Measurements from ENCODE around the gene GALNT16.

DNA sequence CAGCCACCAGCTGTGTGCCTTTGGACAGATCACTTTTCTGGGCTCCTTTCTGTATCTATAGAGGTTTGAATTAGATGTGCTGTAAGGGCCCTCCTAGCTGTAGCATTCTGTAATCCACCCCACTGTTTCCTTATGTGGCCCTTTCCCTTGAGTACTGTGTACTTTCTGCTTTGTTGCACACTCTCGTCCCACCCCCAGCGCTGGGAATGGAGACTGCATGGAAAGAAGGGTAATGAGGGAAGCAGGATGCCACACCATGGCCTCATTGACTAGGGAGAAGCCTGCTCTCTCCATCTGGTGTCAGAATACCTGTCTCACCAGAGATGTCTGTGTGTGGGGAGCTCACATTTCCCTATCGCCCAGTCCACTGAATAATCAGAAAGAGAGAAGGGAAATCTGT is 13.6 kb upstream of the GALNT16 start:
- TF ChIP-seq, protein P1, sequence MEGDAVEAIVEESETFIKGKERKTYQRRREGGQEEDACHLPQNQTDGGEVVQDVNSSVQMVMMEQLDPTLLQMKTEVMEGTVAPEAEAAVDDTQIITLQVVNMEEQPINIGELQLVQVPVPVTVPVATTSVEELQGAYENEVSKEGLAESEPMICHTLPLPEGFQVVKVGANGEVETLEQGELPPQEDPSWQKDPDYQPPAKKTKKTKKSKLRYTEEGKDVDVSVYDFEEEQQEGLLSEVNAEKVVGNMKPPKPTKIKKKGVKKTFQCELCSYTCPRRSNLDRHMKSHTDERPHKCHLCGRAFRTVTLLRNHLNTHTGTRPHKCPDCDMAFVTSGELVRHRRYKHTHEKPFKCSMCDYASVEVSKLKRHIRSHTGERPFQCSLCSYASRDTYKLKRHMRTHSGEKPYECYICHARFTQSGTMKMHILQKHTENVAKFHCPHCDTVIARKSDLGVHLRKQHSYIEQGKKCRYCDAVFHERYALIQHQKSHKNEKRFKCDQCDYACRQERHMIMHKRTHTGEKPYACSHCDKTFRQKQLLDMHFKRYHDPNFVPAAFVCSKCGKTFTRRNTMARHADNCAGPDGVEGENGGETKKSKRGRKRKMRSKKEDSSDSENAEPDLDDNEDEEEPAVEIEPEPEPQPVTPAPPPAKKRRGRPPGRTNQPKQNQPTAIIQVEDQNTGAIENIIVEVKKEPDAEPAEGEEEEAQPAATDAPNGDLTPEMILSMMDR (IDR thresholded peaks at IDR 0.05; ENCODE audit: borderline replicate concordance, extremely low read depth, low read length, poor library complexity, severe bottlenecking), result no peak
- no peak for TF ChIP-seq EZH2 (IDR thresholded peaks at IDR 0.05; ENCODE audit: borderline replicate concordance, low read depth, low read length, severe bottlenecking)
